Neutrophil (primary cell): ENCODE results near the gene TRAPPC12.
"Not testable (repeated sequence)": the region's sequence is repeated elsewhere in the genome, so short reads cannot be mapped to it uniquely, and the experiment has no call there.

Experiments
- H3K27ac ChIP-seq: fragments of 200-600 bp; sonication (generic); 2 replicates; pipeline ENCODE4 v1.5.1; 2016; ENCODE audit warnings: mild to moderate bottlenecking, moderate library complexity
- H3K27me3 ChIP-seq: fragments of 200-600 bp; sonication (generic); 2 replicates; pipeline ENCODE4 v1.6.0; 2016; ENCODE audit warnings: mild to moderate bottlenecking
- H3K36me3 ChIP-seq: fragments of 200-600 bp; sonication (generic); 2 replicates; pipeline ENCODE4 v1.5.1; 2017
- H3K4me1 ChIP-seq, 2 experiments: fragments of 200-600 bp in 1 of 2; sonication (generic) in 1 of 2; 1 replicate in 1 of 2; 2 replicates in 1 of 2; pipeline versions ENCODE4 v1.5.1 to v1.6.1; 2013 to 2016; ENCODE audit warnings: low read depth in 1 of 2, low read length in 1 of 2, mild to moderate bottlenecking in 1 of 2, moderate library complexity in 1 of 2; ENCODE audit not compliant: control insufficient read depth in 1 of 2, insufficient read depth in 1 of 2
- H3K4me3 ChIP-seq, 2 experiments: fragments of 200-600 bp in 1 of 2; sonication (generic) in 1 of 2; 1 replicate in 1 of 2; 2 replicates in 1 of 2; pipeline ENCODE4 v1.5.1; 2013 to 2016; ENCODE audit warnings: low read depth in 1 of 2, low read length in 1 of 2, mild to moderate bottlenecking in 1 of 2, moderate library complexity in 1 of 2
- H3K9me3 ChIP-seq: fragments of 200-600 bp; sonication (generic); 2 replicates; pipeline ENCODE4 v1.5.1; 2016
- TF ChIP-seq, protein P1 (sequence below): fragments of 200-600 bp; sonication (generic); IDR thresholded peaks from 2 replicates; pipeline ENCODE4 v1.5.1; 2016; ENCODE audit warnings: antibody characterized with exemption

The TRAPPC12 gene

DNA sequence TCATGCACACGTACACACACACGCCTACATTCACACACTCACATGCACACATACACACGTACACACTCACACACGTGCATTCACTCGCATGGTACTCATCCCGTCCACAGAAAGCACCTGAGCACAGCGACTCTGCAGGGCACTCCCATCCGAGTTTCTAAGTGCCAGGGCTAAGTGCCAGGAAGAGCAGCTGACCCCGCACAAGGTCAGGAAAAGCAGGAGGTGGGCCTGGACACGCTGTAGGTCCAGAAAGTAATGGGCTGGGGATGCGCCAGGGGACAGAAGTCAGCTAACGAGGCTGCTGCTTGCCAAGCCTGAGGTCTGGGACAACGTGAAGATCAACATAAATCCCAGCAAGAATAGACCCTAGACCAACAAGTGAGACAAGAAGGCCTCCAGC is 124.0 kb downstream of the TRAPPC12 start:
- Histone ChIP-seq H3K27ac (no peak overlapping the region), H3K9me3 (no peaks in the 10 kb centered on the region), H3K4me3 (no peak overlapping the region), H3K36me3 (peaks cover 52% of the 10 kb centered on the region), H3K27me3 (no peaks in the 10 kb centered on the region), H3K4me1 (no peaks in the 10 kb centered on the region)
- TF ChIP-seq, protein P1, sequence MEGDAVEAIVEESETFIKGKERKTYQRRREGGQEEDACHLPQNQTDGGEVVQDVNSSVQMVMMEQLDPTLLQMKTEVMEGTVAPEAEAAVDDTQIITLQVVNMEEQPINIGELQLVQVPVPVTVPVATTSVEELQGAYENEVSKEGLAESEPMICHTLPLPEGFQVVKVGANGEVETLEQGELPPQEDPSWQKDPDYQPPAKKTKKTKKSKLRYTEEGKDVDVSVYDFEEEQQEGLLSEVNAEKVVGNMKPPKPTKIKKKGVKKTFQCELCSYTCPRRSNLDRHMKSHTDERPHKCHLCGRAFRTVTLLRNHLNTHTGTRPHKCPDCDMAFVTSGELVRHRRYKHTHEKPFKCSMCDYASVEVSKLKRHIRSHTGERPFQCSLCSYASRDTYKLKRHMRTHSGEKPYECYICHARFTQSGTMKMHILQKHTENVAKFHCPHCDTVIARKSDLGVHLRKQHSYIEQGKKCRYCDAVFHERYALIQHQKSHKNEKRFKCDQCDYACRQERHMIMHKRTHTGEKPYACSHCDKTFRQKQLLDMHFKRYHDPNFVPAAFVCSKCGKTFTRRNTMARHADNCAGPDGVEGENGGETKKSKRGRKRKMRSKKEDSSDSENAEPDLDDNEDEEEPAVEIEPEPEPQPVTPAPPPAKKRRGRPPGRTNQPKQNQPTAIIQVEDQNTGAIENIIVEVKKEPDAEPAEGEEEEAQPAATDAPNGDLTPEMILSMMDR = no peak

DNA sequence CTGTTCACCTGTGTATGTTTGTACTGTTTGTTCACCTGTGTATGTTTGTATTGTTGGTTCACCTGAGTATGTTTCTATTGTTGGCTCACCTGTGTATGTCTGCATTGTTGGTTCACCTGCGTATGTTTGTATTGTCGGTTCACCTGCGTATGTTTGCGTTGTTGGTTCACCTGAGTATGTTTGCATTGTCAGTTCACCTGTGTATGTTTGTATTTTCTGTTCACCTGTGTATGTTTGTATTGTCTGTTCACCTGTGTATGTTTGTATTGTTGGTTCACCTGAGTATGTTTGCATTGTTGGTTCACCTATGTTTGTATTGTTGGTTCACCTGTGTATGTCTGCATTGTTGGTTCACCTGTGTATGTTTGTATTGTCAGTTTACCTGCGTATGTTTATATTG is 125.2 kb downstream of the TRAPPC12 start:
- TF ChIP-seq, protein P1 = no peak
- no peak overlapping the region for H3K27ac ChIP-seq
- H3K36me3 ChIP-seq = peaks cover 40% of the 10 kb centered on the region
- H3K4me1 ChIP-seq = no peaks in the 10 kb centered on the region
- no peaks in the 10 kb centered on the region for H3K27me3 ChIP-seq
- no peak overlapping the region for H3K4me3 ChIP-seq
- no peaks in the 10 kb centered on the region for H3K9me3 ChIP-seq

DNA sequence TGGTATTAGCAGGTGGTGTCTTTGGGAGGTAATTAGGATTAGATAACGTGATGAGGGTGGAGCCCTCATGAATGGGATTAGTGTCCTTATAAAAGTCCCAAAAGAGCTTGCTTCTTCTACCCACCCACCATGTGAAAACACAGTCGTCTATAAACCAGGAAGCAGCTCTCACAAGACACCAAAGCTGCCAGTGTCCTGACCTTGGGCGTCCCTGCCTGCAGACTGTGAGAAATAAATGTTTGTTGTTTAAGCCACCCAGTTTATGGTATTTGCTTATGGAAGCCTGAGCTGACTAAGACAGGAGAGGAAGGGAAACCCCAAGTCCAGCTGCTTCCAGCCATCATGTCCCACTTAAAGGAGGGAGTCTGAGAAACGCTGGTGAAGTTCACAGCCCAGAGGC is 126.3 kb downstream of the TRAPPC12 start:
- Histone ChIP-seq H3K27ac (no peak overlapping the region), H3K9me3 (no peaks in the 10 kb centered on the region), H3K27me3 (no peaks in the 10 kb centered on the region), H3K4me3 (no peak overlapping the region), H3K4me1 (no peaks in the 10 kb centered on the region), H3K36me3 (peaks cover 33% of the 10 kb centered on the region)
- TF ChIP-seq, protein P1 = no peak

DNA sequence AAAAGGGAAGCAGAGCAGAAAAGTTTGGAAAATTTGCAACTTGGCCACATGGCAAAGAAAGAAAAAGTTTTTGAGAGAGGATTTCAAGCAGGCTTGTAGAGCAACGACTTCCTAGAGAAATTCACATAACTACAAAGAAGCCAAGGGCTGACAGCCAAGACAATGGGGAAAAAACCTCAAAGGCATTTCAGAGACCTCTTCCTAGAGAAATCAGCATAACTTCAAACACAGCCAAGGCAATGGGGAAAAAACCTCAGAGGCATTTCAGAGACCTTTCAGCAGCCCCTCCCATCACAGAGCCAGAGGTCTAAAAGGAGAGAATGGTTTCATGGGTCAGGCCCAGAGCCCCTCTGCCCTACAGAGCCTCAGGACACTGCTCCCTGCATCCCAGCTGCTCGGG is 132.6 kb downstream of the TRAPPC12 start:
- H3K36me3 ChIP-seq = peaks cover 33% of the 10 kb centered on the region

DNA sequence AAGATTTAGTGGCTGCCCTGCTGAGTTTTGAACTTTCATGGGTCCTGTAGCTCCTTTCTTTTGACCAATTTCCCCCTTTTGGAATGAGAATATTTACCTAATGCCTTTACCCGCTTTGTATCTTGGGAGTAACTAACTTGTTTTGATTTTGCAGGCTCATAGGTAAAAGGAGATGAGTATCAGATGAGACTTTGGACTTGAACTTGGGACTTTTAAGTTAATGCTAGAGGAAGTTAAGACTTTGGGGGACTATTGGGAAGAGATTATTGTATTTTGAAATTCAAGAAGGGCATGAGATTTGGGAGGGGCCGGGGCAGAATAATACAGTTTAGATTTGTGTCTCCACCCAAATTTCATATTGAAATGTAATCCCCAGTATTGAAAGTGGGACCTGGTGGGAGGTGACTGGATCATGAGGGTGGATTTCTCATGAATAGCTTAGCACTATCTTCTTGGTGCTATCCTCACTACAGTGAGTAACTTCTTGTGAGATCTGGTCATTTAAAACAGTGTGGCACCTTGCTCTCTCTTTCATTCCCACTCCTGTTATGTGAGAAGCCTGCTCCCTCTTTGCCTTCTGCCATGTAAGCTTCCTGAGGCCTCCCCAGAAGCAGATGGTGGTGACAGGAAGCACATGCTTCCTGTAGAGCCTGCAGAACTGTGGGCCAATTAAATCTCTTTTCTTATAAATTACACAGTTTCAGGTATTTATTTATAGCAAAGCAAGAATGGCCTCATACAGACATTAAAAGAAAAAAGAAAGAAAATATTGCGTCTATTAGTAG is 133.7 kb downstream of the TRAPPC12 start:
- TF ChIP-seq, protein P1 = no peak
- Histone ChIP-seq H3K27me3 (no peaks in the 10 kb centered on the region), H3K4me1 (peaks cover 3% of the 10 kb centered on the region in 2 experiments), H3K36me3 (peaks cover 33% of the 10 kb centered on the region), H3K9me3 (no peaks in the 10 kb centered on the region), H3K27ac (no peak overlapping the region), H3K4me3 (no peak overlapping the region)

More for the DNA sequence above, 132.6 kb downstream of the TRAPPC12 start:
- H3K27me3 ChIP-seq = no peaks in the 10 kb centered on the region
- no peak overlapping the region for H3K4me3 ChIP-seq
- TF ChIP-seq, protein P1 = no peak
- no peaks in the 10 kb centered on the region for H3K4me1 ChIP-seq
- no peaks in the 10 kb centered on the region for H3K9me3 ChIP-seq
- H3K27ac ChIP-seq = no peak overlapping the region

GRCh38 chr2:3515438-3515837 is 135.9 kb downstream of the TRAPPC12 start:
- Histone ChIP-seq H3K4me1 (peaks cover 12 to 13% of the 10 kb centered on the region in 2 experiments), H3K36me3 (peaks cover 33% of the 10 kb centered on the region)
- not testable (repeated sequence) for H3K27me3 ChIP-seq, H3K27ac ChIP-seq, H3K9me3 ChIP-seq, H3K4me3 ChIP-seq
